GM19043 (cell line): ENCODE results near the gene SFI1.
"Not testable (repeated sequence)": the region's sequence is repeated elsewhere in the genome, so short reads cannot be mapped to it uniquely, and the experiment has no call there.

ENCODE experiments used
- ATAC-seq: cut with Tn5 transposase; IDR thresholded peaks from one replicate; pipeline ENCODE4 v1.9.1; 2021; ENCODE audit warnings: low read depth; ENCODE audit not compliant: unreplicated experiment

Gene SFI1

DNA sequence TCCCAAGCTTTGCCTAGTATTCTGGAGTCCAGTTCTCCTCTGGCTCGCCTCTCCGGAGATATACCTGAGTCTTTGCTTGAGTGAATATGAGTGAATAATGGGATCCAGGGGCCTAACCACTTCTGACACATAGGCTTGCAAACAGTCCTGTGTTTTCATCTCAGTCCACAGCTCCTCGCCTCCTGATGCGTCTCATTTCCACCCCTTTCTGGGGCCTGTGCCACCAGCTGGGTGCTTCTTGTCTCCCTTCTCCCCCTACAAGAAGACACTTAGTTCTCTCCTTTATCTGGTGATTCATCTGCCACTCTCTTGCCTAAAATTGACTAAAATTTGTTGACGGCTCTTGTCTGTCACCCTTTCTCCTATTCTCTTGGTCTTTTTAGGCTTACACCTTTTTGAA is 44.6 kb downstream of the SFI1 start:
- no peak for ATAC-seq

DNA sequence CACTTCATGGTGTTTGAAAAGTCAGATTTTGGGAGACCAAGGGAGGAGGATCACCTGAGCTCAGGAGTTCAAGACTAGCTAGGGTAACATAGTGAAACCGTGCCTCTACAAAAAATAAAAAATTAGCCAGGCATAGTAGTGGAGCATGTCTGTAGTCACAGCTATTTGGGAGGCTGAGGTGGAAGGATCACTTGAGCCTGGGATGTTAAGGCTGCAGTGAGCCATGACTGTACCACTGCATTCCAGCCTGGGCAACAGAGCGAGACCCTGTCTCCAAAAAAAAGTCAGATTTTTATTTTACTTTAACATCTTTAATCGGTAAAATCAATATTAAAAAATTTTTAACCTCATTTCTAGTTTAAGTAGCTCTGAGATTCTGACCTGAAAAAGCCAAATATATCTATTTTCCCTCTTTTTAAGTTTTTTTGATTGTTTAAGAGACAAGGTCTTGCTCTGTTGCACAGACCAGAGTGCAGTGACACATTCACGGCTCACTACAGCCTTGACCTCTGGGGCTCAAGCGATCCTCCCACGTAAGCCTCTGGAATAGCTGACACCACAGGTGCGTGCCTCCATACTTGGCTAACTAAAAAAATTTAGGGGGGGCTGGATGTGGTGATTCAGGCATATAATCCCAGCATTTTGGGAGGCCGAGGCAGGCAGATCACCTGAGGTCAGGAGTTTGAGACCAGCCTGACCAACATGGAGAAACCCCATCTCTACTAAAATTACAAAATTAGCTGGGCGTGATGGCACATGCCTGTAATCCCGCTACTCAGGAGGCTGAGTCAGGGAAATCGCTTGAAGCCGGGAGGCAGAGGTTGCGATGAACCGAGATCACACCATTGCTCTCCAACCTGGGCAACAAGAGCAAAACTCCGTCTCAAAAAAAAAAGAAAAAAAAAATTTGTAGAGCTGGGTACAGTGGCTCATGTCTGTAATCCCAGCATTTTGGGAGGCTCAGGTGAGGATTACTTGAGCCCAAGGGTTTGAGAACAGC is 48.4 kb downstream of the SFI1 start:
- ATAC-seq: no peak

DNA sequence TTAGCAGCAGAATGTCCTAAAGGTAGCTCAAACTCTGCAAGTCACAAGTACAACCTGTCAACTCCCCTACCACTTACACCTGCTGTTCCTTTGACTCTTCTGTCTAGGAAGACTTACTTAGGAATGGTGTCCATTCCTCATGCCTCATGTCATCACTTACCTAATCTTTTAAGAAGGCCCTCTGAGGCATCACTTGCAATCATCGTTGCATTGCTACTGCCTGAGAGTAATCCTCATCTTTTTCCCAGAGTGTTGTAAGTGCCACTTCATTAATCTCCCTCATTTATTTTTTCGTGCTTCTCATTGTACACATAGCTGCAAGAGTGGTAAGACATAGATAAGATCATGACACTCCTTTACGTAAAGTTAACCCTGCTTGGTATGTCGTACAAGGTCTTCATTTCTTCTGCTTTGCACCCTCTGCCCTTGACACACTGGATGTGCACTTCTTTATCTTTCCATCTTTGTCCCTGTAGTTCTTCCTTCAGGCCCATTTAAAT is 54.6 kb downstream of the SFI1 start:
- ATAC-seq: no peak

DNA sequence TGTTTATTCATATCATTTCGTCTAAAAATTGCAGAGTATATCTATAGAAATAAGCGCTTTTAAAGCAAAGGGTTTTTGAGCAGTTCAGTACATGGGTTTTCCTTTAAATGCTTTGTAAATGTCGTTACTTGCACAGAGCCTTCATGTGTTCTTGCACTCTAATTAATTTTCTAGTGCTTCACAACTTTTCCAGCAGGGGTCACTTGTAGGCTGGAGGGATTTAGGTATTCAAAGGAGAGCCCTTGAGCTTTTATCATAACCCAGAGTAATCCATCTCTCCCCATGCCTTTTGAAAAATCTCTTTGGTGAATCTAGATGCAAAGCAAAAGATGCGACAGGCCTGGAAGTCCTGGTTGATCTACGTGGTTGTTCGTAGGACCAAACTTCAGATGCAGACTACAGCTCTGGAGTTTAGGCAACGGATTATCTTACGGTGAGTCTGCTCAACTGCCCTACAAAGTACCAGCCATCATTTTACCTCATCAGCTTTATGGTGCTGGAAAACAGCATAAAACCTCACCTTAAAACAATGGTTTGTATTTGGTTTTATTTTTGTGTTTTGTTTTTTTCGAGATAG is 60.4 kb downstream of the SFI1 start:
- no peak for ATAC-seq

DNA sequence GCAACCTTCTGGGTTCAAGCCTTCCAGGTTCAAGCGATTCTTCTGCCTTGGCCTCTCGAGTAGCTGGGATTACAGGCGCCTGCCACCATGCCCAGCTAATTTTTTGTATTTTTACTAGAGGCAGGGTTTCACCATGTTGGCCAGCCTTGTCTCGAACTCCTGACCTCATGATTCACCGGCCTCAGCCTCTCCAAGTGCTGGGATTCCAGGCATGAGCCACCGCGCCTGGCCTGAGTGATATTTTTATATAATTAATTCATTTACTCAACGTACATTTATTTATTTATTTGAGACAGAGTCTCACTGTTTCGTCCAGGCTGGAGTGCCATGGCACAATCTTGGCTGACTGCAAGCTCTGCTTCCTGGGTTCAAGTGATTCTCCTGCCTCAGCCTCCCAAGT is 62.2 kb downstream of the SFI1 start:
- not testable (repeated sequence) for ATAC-seq

DNA sequence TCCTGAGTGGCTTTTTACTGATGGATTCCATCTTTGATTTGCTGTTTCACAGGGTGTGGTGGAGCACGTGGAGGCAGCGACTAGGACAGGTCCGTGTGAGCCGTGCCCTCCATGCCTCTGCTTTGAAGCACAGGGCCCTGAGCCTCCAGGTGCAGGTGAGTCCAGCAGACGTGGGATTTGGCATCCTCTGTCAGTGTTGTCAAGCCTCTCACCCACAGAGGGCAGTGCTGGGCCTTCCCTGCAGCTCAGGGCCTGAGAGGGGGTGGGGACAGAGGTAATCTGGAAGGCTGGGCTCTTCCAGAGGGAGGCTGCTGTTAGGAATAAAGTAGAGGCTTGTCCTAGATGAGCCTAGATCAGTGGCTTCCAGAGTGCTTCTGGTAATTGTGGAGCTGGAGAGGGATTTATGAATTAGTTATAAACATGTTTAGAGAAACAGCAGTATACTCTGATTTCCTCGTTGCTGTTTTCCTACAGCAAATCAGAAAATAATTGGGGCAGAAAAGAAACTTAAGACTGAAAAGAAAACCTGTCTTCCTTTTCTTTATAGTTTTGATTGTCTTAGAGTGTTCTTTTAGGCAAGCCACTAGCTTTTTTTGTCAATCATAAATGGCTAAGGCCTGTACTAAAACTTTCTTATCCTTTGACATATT is 65.0 kb downstream of the SFI1 start:
- ATAC-seq: no peak

DNA sequence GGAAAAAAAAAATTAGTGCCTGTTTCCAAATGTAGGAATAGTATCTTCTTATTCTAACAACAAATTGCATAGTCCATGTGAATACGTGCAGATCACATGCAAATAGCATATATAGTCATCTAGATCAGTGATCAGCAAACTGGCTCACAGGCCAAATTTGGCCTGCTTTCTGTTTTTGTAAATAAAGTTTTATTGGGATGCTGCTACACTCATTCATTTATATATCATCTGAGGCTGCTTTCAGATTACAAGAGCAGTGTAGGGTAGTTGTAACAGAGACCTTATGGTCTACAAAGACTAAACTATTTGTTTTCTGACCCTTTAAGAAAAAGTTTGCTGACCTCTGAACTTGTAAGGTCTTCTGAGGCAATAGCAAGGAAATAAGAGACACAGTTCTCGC is 65.6 kb downstream of the SFI1 start:
- ATAC-seq: no peak

DNA sequence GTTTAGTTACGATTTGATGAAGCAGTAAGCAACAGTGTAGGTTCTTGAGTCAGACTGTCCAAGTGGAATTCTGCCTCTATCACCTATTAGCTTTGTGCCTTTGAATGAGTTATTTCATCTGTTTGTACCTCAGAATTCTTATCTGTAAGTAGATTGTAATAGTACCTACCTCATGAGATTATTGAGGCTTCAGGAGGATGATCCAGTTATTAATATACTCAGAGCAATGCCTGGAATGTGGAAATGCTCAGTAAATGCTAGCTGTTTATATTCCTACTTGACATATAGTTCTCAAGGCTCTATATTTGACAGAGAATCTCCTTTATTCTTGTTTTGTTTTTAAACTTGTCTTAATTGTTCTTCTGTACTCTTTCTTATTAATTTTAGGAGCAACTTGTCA is 70.1 kb downstream of the SFI1 start:
- ATAC-seq: no peak

DNA sequence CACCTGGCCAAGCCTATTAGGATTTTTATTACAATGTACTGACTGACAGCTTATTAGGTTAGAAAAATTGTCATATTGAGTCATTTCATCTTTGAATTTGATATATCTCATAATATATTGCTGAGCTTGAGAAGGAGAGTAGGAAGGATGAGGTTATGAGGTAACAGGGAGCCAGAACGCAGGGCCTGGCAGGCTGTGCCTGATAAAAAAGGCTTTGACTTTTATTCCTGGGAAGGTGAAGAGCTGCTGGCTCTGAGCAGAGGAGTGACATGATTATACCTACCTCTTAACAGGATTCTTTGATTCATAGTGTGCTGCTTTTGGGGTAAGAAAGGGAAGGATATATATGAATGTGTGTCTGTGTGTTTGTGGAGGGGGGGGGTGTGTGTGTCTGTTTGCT is 70.9 kb downstream of the SFI1 start:
- ATAC-seq: no peak

DNA sequence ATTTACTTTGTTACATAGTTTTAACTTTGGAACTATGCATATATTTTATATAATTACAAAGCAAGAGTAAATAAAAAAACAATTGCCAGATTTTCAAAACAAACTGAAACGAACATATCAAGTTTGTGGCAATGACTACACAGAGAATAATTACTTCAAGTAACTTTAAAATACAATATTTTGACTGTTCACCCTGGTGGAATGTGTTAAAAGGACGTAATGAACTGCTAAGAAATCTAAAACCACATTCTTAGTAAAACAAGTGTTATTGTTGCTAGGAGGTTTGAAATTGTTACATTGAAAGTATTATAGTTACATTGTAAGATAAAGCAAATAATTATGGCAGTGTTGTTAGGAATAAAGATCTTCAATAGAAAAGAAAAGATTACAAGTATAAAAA is 71.4 kb downstream of the SFI1 start:
- ATAC-seq: no peak

DNA sequence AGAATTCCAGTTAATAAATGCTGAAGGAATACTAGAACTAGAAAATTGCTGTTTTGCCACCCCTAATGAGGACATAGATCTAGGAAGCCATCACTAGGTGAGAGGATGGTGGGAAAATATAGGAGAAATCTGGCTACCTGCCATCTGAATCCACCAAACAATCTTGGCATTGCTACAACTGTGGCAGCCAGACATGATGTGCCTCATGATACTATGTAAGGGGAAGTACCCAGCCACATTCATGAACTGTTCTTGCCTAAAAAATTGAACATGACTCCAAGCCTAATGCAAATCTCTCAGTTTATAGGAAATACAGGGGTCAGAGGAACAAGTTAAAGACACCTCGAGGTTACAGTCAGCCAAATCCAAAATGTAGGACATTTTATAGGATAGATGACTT is 72.8 kb downstream of the SFI1 start:
- ATAC-seq: no peak

DNA sequence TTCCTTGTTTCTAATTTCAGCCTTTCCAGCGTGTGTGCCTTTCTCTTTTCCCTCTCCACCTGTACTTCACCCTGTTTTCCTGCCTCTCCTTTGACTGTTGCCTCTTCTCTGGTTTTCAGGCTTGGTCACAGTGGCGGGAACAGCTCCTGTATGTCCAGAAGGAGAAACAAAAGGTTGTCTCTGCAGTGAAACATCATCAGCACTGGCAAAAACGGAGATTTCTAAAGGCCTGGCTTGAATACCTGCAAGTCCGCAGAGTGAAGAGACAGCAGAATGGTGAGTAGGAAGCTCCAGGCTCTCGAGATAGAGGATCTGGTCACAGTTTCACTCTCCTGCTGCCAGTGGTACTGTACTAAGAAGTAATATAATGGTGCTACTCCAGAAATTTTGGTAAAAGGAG is 76.6 kb downstream of the SFI1 start:
- ATAC-seq: no peak

DNA sequence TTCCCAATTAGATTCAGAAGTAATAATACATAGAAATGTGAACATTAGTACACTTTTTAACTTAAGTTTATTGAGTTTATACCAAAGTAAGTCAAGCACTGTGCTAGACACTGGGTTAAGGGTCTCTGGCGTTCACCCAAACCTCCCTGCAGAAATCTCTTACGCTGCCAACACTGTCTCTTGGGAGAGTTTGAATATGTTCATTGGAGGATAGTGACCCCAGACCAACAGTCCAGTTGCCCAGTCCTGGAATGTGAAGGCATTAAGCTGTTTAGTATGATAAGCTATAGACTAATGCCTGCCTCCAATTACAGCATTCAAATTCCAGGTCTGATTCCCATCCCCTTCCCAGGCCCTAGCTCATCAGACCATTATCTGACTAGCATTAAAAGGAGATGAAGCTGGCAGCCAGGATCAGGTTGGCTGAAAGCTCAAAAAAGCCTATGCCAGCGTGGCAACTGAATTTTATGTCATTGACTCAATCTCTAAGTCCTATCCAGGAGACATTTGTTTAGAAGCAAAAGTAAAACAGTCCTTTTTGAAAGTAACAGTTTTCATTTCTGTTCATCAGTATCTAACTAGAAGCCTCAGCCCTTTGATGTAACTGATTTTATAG is 77.8 kb downstream of the SFI1 start:
- no peak for ATAC-seq

DNA sequence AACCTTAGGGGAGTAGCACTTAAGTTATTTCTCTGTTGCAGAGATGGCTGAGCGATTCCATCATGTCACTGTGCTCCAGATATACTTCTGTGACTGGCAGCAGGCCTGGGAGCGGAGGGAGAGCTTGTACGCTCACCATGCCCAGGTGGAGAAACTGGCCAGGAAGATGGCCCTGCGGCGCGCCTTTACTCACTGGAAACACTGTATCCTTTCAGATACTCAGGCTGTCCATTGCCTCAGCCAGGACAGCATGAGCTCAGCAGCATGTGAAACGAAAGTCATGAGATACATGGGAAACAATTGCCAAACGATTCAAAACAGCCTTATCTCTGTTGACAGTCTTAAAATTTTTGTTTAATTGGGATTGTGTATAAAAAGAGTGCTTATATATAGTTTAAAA is 78.9 kb downstream of the SFI1 start:
- no peak for ATAC-seq

DNA sequence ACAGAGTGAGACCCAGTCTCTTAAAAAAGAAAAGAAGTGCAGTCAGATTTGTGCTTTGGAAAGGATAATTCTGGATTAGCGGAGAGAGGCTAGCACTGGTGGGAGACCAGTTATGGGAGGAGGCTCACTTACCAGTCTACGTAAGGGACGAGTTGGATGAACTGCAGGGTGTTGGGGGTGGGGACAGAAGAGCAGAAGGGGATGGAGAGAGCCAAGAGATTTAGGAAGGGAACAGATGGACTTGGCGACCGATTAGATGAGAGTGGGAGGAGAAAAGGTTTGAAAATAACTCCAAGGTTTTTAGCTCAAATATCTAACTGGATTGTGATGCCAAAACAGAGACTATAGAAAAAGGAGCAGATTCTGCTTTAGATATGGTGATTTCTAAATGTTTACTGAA is 81.4 kb downstream of the SFI1 start:
- no peak for ATAC-seq

DNA sequence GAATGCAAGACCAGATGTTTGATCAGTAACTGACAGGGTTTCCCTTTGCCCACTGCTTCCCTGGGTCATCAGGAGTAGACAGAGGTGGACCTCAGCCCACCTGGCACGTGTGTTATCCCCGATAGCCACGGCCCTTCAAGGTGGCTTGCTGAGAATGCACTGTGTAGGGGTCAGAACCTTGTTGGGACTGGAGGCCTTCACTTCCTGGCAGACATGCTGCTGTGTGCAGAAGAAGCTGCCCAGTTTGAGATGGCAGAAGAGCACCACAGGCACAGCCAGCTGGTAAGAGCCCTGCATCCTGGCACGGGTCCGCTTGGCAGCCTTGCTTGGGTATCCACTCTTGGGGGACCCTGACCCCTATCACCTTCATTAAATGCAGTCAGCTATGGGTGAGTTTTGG is 81.8 kb downstream of the SFI1 start:
- no peak for ATAC-seq

DNA sequence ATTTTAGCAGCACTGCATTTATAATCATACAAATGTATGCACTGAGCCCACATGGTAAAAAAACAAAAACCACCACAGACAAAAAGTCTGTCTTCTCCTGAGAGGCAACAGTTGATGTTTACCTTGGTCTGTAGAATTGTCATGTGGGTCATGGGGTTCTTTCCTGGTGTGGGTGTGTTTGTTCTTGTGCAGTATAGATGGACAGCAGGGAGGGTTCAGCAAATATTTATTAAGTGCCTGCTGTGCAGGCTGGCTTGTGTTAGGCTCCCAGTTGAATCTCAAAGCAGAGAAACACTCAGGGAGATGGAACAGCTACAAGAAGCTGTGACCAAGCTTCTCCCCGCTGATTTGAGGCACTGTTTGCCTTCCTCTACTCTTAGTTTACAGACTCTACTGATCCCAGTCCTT is 83.5 kb downstream of the SFI1 start:
- no peak for ATAC-seq

DNA sequence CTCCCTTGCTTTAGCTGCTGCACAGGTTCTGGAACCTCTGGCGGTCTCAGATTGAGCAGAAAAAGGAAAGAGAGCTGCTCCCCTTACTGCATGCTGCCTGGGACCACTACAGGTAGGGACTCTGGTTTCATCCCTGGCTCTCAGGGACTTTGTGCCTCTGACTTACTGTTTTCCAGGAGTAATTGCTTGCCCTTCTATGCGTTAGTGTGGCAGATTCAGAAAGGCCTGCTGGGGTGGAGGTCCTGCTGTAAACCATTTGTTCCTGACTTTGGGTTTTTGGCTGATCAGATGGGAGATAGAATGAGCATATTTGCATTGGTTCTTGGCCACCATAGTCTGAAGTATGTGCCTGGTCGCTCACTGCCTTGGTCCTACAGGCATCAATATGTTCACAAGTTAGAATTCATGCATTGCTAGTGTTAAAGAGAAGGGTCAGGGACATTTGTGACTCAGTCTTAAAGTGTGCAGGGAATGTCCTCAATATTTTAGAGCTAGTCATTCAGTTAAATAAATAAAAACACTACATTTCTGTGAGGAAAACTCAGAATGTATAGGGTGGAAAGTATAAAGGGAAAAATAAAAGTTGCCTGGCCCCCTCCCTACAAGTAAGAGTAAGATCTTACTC is 87.6 kb downstream of the SFI1 start:
- ATAC-seq: no peak

DNA sequence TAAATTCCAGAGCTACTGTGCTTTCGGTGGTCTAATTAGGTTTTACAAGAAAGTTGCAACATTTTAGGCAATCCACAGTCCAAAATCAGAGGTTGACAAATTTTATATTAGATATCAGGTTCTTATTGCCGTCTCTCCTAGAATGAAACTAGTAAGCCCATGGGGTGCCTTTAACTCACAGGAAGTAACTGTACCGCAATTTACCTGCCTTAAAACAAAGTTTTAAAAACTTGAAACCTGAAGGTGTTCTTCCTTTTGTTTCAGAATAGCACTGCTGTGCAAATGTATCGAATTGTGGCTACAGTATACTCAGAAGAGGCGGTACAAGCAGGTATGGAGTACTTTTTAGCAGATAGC is 88.4 kb downstream of the SFI1 start:
- no peak for ATAC-seq

DNA sequence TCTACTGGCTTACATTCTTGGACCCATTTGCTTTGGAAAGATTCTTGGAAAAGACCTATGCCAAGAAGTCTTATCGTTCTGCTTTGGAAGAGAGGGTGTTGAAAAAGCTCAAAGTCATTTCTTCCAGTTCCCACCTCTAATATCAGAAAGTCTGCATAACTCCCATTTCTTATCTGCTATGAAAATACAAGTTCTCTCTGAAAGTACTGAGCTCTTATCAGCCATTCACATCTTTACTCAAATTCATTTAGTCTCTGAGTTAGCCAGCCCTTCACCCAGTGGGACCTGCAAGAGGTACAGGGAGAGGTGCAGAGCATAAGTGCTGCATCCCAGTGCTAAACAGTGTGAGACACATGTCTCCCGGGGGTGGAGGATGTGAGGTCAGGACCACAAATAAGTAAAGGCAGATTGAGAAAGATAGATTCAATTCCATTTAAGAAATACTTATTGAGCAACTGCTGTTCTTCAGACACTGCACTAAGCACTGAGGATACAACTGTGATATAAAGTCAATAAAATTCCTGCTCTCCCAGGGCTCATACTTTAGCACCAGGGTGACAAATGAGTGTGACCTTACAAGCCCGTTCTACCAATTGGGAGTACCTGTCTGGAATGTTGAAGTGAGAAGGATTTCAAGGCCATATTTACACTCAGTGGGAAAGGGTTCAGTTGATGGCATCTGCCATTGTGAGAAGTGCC is 89.0 kb downstream of the SFI1 start:
- no peak for ATAC-seq
